Measurements from ENCODE around the gene PTPRR. TPM values are rescaled to one million over a fixed set of nuclear protein-coding genes. Genes with fewer than 3 reads are reported as not detected.

Gene PTPRR
- total and polyA plus RNA-seq, 2 of the 4 experiments (the other 2 are of a cell fraction): 0.18 to 0.21 TPM

GRCh38 chr12:70796989-70797388 is 123.5 kb downstream of the PTPRR start:
- H2AFZ ChIP-seq (replicated peaks; ENCODE audit: low read length, poor library complexity): no peak overlapping the region
- no CpG with 5 or more reads among the region's 2 CpGs for WGBS, 2 experiments (ENCODE audit: extremely low coverage in 2 of 2, insufficient read length in 1 of 2)
- no peaks in the 10 kb centered on the region for H3K9me1 ChIP-seq (ENCODE audit: insufficient read depth, low read length)
- no peak overlapping the region for H3K4me2 ChIP-seq (ENCODE audit: low read depth, low read length)
- H3K79me1 ChIP-seq (ENCODE audit: low read depth in 1 of 2, low read length in 2 of 2): no peaks in the 10 kb centered on the region
- H3K4me1 ChIP-seq (ENCODE audit: control insufficient read depth, insufficient read depth, low read length): no peaks in the 10 kb centered on the region
- no peaks in the 10 kb centered on the region for H3K36me3 ChIP-seq (ENCODE audit: control insufficient read depth, insufficient read depth, low read length)
- no peaks in the 10 kb centered on the region for H4K20me1 ChIP-seq (ENCODE audit: insufficient read depth, low read length)
- in situ Hi-C loops (cut with MboI; ENCODE audit: low sequenced_read_pairs) (no loop called here), dilution Hi-C loops (cut with HindIII; ENCODE audit: low sequenced_read_pairs, unreplicated experiment) (no loop called here), intact Hi-C loops (cut with micrococcal nuclease) (no loop called here)
- no peak overlapping the region for H3K9ac ChIP-seq (ENCODE audit: low read depth, low read length)
- H3K18ac ChIP-seq (ENCODE audit: low read depth, low read length): no peak overlapping the region
- ATAC-seq (ENCODE audit: low read depth): no peak
- H2BK20ac ChIP-seq (ENCODE audit: low read depth, low read length): no peak overlapping the region
- DNase-seq: no peak
- H2AK9ac ChIP-seq (replicated peaks; ENCODE audit: low read depth, low read length, poor library complexity): no peak overlapping the region
- no peak overlapping the region for H2BK5ac ChIP-seq (ENCODE audit: low read depth, low read length, poor library complexity, severe bottlenecking)
- H2BK120ac ChIP-seq (ENCODE audit: low read depth, low read length): no peak overlapping the region
- no peak overlapping the region for H3K23ac ChIP-seq (ENCODE audit: low read depth, low read length)
- no peak overlapping the region for H4K91ac ChIP-seq (ENCODE audit: insufficient read depth, low read depth, low read length)
- no peak overlapping the region for H2AK5ac ChIP-seq (ENCODE audit: low read depth, low read length)
- TF ChIP-seq MXI1 (IDR thresholded peaks at IDR 0.05; ENCODE audit: borderline replicate concordance, low read depth, low read length) (no peak), RCOR1 (IDR thresholded peaks at IDR 0.05; ENCODE audit: insufficient replicate concordance, low read length) (no peak), MAFK (IDR thresholded peaks at IDR 0.05; ENCODE audit: low read depth, low read length) (no peak), RFX5 (IDR thresholded peaks at IDR 0.05; ENCODE audit: low read depth, low read length) (no peak), NFE2L2 (IDR thresholded peaks at IDR 0.05; ENCODE audit: low read depth, low read length) (no peak), RAD21 (IDR thresholded peaks at IDR 0.05; ENCODE audit: low read length) (no peak), CHD1 (IDR thresholded peaks at IDR 0.05; ENCODE audit: low read depth, low read length) (no peak), MAZ (IDR thresholded peaks at IDR 0.05; ENCODE audit: borderline replicate concordance, low read depth, low read length) (no peak), POLR2A (IDR thresholded peaks at IDR 0.05; ENCODE audit: low read depth, low read length) (no peak), CEBPB (IDR thresholded peaks at IDR 0.05; ENCODE audit: low read depth, low read length) (no peak), FOS (IDR thresholded peaks at IDR 0.05; ENCODE audit: low read depth, low read length) (no peak)
- no peak overlapping the region for H2BK15ac ChIP-seq (ENCODE audit: low read depth, low read length)
- H4K8ac ChIP-seq (ENCODE audit: low read depth in 2 of 2, low read length in 2 of 2): no peak overlapping the region
- no peak overlapping the region for H3K4me3 ChIP-seq (ENCODE audit: insufficient read depth, low read depth, low read length)
- ChIA-PET POLR2A (ENCODE audit: unreplicated experiment) (no interaction called here), CTCF (no interaction called here)
- no peak overlapping the region for H3K4ac ChIP-seq (ENCODE audit: low read depth, low read length)
- peaks cover 2% of the 10 kb centered on the region; the same call in 1 of the 2 replicates for H3K9me3 ChIP-seq (ENCODE audit: control insufficient read depth, insufficient read depth, low read length)
- H3K56ac ChIP-seq (ENCODE audit: extremely low read depth, insufficient read depth, low read length): no peak overlapping the region
- no TSS peak for BruUV-seq (replicated peaks)
- no peak overlapping the region for H4K5ac ChIP-seq (ENCODE audit: low read depth, low read length)
- no peak overlapping the region for H3K27ac ChIP-seq (ENCODE audit: insufficient read depth, low read length)
- H3K27me3 ChIP-seq (ENCODE audit: control insufficient read depth, insufficient read depth, low read length): no peaks in the 10 kb centered on the region
- H3K14ac ChIP-seq (replicated peaks; ENCODE audit: low read depth, low read length): no peak overlapping the region

All from IMR-90 (cell line).